WTC11 (cell line): Measurements from ENCODE around the gene CBX6. TPM values are rescaled to one million over a fixed set of nuclear protein-coding genes. Genes with fewer than 3 reads are reported as not detected.

Experiments
- ATAC-seq: fragments of 200-7000 bp; cut with Tn5 transposase; 2 replicates; pipeline ENCODE4 v1.10.0; 2021; ENCODE audit warnings: mild to moderate bottlenecking, moderate library complexity
- CTCF ChIA-PET: fragments of 300-600 bp; sonication (Branson Sonifier 250); formaldehyde crosslinking; loops from one replicate; lab custom pipeline; 2021; ENCODE audit warnings: antibody characterized with exemption; lab: Charles Lee
- POLR2A ChIA-PET: fragments of 350-600 bp; sonication (Branson Sonifier 250); formaldehyde crosslinking; loops from one replicate; lab custom pipeline; 2021; ENCODE audit warnings: antibody characterized with exemption; lab: Charles Lee
- DNase-seq: peaks from one replicate; pipeline ENCODE4 v3.0.0; 2021; ENCODE audit warnings: low spot score
- H3K27ac Mint-ChIP-seq: 2 replicates; pipeline ENCODE4 v1.8.0; 2021; ENCODE audit warnings: mixed read lengths
- H3K27me3 Mint-ChIP-seq: 2 replicates; pipeline ENCODE4 v1.8.0; 2021; ENCODE audit warnings: low read depth, mild to moderate bottlenecking, moderate library complexity, mixed read lengths
- H3K36me3 Mint-ChIP-seq: 2 replicates; pipeline ENCODE4 v1.8.0; 2021; ENCODE audit warnings: mixed read lengths
- H3K4me1 Mint-ChIP-seq: 2 replicates; pipeline ENCODE4 v1.8.0; 2022; ENCODE audit warnings: mixed read lengths
- H3K4me3 Mint-ChIP-seq: 2 replicates; pipeline ENCODE4 v1.8.0; 2021; ENCODE audit warnings: mild to moderate bottlenecking, moderate library complexity, mixed read lengths
- H3K9me3 Mint-ChIP-seq: 2 replicates; pipeline ENCODE4 v1.8.0; 2021; ENCODE audit warnings: mixed read lengths
- EMX1 ChIP-seq: fragments of 250-450 bp; sonication (Bioruptor Pico); IDR thresholded peaks from 2 replicates; pipeline ENCODE4 v1.8.0; 2021; ENCODE audit warnings: mild to moderate bottlenecking
- GABPB1 ChIP-seq: sonication (generic); formaldehyde crosslinking; IDR thresholded peaks from 2 replicates; pipeline ENCODE4 v1.8.1; 2023; ENCODE audit warnings: mild to moderate bottlenecking, missing genetic modification reagents
- MYBL2 ChIP-seq: sonication (generic); formaldehyde crosslinking; IDR thresholded peaks from 2 replicates; pipeline ENCODE4 v1.8.1; 2023; ENCODE audit warnings: mild to moderate bottlenecking, moderate library complexity, missing genetic modification reagents
- NFE2L1 ChIP-seq: sonication (generic); formaldehyde crosslinking; IDR thresholded peaks from 2 replicates; pipeline ENCODE4 v1.8.1; 2023; ENCODE audit warnings: missing genetic modification reagents
- NR3C1 ChIP-seq: sonication (generic); formaldehyde crosslinking; conservative IDR thresholded peaks from 2 replicates; pipeline ENCODE4 v1.8.1; 2023; ENCODE audit warnings: low read depth, mild to moderate bottlenecking, missing genetic modification reagents
- SMAD4 ChIP-seq: sonication (generic); formaldehyde crosslinking; IDR thresholded peaks from 2 replicates; pipeline ENCODE4 v1.8.0; 2022; ENCODE audit warnings: mild to moderate bottlenecking, missing genetic modification reagents
- ZNF121 ChIP-seq: sonication (generic); formaldehyde crosslinking; IDR thresholded peaks from 2 replicates; pipeline ENCODE4 v1.8.0; 2023; ENCODE audit warnings: missing genetic modification reagents
- ZNF232 ChIP-seq: sonication (generic); formaldehyde crosslinking; IDR thresholded peaks from 2 replicates; pipeline ENCODE4 v1.8.0; 2022; ENCODE audit warnings: mild to moderate bottlenecking, missing genetic modification reagents
- ZNF317 ChIP-seq: sonication (generic); formaldehyde crosslinking; IDR thresholded peaks from 2 replicates; pipeline ENCODE4 v1.8.1; 2023; ENCODE audit warnings: low read depth, mild to moderate bottlenecking, moderate library complexity, missing genetic modification reagents, borderline replicate concordance
- ZNF671 ChIP-seq: fragments of 250-450 bp; sonication (Bioruptor Pico); IDR thresholded peaks from 2 replicates; pipeline ENCODE4 v1.8.0; 2021; ENCODE audit warnings: mild to moderate bottlenecking
- total RNA-seq: library from RNA; stranded (reverse); gene quantifications from 3 replicates; pipeline ENCODE4 v1.2.3, GENCODE V29; 2021
- TF ChIP-seq, protein P1 (sequence below): sonication (generic); formaldehyde crosslinking; IDR thresholded peaks from 2 replicates; pipeline ENCODE4 v1.8.0; 2022; ENCODE audit warnings: mild to moderate bottlenecking, missing genetic modification reagents
- TF ChIP-seq, protein P2 (sequence below): sonication (generic); formaldehyde crosslinking; IDR thresholded peaks from 2 replicates; pipeline ENCODE4 v1.8.1; 2022; ENCODE audit warnings: mild to moderate bottlenecking, moderate library complexity, missing genetic modification reagents
- TF ChIP-seq, protein P3 (sequence below): sonication (generic); formaldehyde crosslinking; conservative IDR thresholded peaks from 2 replicates; pipeline ENCODE4 v1.8.1; 2023; ENCODE audit warnings: mild to moderate bottlenecking, low read depth, missing genetic modification reagents, moderate library complexity
- TF ChIP-seq, protein P4 (sequence below): sonication (generic); formaldehyde crosslinking; IDR thresholded peaks from 2 replicates; pipeline ENCODE4 v1.8.1; 2023; ENCODE audit warnings: mild to moderate bottlenecking, missing genetic modification reagents, moderate library complexity
- TF ChIP-seq, protein P5 (sequence below): fragments of 250-450 bp; sonication (Bioruptor Pico); conservative IDR thresholded peaks from 2 replicates; pipeline ENCODE4 v1.9.0; 2021; ENCODE audit warnings: mild to moderate bottlenecking
- TF ChIP-seq, protein P6 (sequence below): sonication (generic); formaldehyde crosslinking; IDR thresholded peaks from 2 replicates; pipeline ENCODE4 v1.8.0; 2023; ENCODE audit warnings: missing genetic modification reagents
- TF ChIP-seq, protein P7 (sequence below): sonication (generic); formaldehyde crosslinking; IDR thresholded peaks from 2 replicates; pipeline ENCODE4 v1.8.1; 2022; ENCODE audit warnings: mild to moderate bottlenecking, missing genetic modification reagents, moderate library complexity, borderline replicate concordance

The CBX6 gene
- total RNA-seq, 1 experiment from 2014 or later = 27.0 TPM

DNA sequence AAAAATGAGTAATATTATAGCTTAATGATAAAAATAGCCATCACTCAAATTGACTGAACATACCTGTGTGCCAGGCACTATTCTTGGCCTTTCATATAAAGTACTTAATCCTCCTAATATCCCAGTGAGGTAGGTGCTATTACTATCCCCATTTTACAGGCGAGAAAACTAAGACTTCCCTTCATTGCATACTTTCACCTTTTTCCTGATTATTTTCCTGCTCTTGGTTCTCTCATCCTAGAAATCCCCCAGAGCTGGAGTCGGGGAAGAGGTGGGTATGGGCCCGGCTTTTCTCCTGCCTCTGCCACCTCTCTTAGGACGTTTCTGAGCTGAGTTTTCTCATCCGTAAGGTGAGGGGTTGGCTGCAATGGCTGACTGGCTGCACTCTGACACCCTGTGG lies 30.4 kb downstream of the CBX6 start:
- Mint-ChIP-seq H3K27me3 (peaks cover 58% of the 10 kb centered on the region), H3K4me1 (peaks cover 28% of the 10 kb centered on the region), H3K9me3 (no peaks in the 10 kb centered on the region), H3K4me3 (peak overlapping the region; percentile 81; the same call in 1 of the 2 replicates), H3K36me3 (no peaks in the 10 kb centered on the region), H3K27ac (no peak overlapping the region)
- POLR2A ChIA-PET = no interaction called here
- DNase-seq (no peak), ATAC-seq (no peak)
- TF ChIP-seq ZNF671 (CRISPR knock-in tag) (no peak), NFE2L1 (CRISPR knock-in tag) (no peak)
- CTCF ChIA-PET = interaction anchor here (1.3 to 3.8 kb wide), 4 partner anchors 29 to 117 kb away, joined by 4 to 51 read pairs (median 7); no protein-coding TSS in a partner anchor

DNA sequence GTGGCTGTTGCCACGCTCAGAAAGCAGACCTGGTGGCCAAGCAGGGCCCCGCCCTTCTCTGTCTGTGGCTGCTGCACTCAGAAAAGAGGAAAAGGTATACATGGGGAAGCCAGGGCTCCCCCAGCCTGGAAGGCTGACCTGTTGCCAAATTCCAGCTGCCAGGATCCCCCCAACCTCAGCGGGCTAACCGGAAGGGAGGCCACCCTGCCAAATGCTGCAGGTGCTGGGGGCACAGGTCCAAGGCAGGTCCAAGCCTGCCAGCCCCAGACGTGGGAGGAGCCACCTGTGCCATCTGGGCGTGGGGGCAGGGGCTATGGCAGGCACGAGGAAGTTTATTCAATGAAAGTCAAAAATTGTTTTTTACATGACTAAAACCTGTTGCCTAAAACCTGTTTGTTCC lies 30.8 kb downstream of the CBX6 start:
- DNase-seq (no peak), ATAC-seq (no peak)
- Mint-ChIP-seq H3K9me3 (no peaks in the 10 kb centered on the region), H3K4me3 (no peak overlapping the region), H3K36me3 (no peaks in the 10 kb centered on the region), H3K27ac (no peak overlapping the region), H3K4me1 (peaks cover 31% of the 10 kb centered on the region)
- ChIA-PET CTCF (interaction anchor here (1.3 to 3.8 kb wide), 3 partner anchors 29 to 75 kb away, joined by 4 to 51 read pairs (median 8); no protein-coding TSS in a partner anchor), POLR2A (no interaction called here)
- TF ChIP-seq, protein P1, sequence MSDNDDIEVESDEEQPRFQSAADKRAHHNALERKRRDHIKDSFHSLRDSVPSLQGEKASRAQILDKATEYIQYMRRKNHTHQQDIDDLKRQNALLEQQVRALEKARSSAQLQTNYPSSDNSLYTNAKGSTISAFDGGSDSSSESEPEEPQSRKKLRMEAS (CRISPR knock-in tag) = no peak
- TF ChIP-seq, protein P2, sequence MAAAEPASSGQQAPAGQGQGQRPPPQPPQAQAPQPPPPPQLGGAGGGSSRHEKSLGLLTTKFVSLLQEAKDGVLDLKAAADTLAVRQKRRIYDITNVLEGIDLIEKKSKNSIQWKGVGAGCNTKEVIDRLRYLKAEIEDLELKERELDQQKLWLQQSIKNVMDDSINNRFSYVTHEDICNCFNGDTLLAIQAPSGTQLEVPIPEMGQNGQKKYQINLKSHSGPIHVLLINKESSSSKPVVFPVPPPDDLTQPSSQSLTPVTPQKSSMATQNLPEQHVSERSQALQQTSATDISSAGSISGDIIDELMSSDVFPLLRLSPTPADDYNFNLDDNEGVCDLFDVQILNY (CRISPR knock-in tag) = no peak
- no peak for TF ChIP-seq MYBL2 (CRISPR knock-in tag)
- TF ChIP-seq, protein P3, sequence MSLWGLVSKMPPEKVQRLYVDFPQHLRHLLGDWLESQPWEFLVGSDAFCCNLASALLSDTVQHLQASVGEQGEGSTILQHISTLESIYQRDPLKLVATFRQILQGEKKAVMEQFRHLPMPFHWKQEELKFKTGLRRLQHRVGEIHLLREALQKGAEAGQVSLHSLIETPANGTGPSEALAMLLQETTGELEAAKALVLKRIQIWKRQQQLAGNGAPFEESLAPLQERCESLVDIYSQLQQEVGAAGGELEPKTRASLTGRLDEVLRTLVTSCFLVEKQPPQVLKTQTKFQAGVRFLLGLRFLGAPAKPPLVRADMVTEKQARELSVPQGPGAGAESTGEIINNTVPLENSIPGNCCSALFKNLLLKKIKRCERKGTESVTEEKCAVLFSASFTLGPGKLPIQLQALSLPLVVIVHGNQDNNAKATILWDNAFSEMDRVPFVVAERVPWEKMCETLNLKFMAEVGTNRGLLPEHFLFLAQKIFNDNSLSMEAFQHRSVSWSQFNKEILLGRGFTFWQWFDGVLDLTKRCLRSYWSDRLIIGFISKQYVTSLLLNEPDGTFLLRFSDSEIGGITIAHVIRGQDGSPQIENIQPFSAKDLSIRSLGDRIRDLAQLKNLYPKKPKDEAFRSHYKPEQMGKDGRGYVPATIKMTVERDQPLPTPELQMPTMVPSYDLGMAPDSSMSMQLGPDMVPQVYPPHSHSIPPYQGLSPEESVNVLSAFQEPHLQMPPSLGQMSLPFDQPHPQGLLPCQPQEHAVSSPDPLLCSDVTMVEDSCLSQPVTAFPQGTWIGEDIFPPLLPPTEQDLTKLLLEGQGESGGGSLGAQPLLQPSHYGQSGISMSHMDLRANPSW (CRISPR knock-in tag) = no peak
- no peak for TF ChIP-seq ZNF232 (CRISPR knock-in tag)
- TF ChIP-seq SMAD4 (CRISPR knock-in tag) = no peak
- TF ChIP-seq ZNF121 (CRISPR knock-in tag) = no peak
- TF ChIP-seq, protein P4, sequence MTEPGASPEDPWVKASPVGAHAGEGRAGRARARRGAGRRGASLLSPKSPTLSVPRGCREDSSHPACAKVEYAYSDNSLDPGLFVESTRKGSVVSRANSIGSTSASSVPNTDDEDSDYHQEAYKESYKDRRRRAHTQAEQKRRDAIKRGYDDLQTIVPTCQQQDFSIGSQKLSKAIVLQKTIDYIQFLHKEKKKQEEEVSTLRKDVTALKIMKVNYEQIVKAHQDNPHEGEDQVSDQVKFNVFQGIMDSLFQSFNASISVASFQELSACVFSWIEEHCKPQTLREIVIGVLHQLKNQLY (CRISPR knock-in tag) = no peak
- no peak for TF ChIP-seq GABPB1 (CRISPR knock-in tag)
- TF ChIP-seq EMX1 (CRISPR knock-in tag) = no peak
- no peak for TF ChIP-seq ZNF317 (CRISPR knock-in tag)
- TF ChIP-seq, protein P5, sequence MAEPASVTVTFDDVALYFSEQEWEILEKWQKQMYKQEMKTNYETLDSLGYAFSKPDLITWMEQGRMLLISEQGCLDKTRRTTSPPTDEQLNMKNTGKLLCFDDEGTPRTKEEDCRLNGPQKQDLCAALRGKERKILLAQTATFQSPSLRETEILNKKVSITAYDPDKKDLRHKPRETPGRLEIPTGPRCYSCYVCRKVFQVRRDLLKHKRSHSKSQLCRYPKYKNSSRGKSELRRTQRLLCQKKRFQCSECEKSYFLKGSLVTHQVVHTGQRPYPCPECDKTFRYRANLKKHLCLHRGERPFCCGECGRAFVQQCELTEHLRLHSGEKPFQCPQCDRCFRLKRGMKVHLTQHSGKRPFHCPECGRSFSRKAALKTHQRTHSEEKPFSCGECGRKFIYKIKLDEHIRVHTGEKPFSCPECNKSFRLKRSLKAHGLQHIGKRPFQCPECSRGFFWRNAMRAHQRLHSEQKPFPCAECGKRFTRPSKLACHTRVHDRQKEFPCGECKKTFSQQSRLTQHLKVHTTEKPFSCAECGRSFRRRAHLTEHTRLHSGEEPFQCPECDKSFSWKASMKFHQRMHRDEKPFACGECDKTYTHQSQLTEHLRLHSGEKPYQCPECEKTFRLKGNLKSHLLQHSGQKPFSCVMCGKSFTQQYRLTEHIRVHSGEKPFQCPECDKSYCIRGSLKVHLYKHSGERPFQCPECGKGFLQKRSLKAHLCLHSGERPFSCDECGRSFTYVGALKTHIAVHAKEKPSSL (CRISPR knock-in tag) = no peak
- TF ChIP-seq, protein P6, sequence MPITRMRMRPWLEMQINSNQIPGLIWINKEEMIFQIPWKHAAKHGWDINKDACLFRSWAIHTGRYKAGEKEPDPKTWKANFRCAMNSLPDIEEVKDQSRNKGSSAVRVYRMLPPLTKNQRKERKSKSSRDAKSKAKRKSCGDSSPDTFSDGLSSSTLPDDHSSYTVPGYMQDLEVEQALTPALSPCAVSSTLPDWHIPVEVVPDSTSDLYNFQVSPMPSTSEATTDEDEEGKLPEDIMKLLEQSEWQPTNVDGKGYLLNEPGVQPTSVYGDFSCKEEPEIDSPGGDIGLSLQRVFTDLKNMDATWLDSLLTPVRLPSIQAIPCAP (CRISPR knock-in tag) = no peak
- TF ChIP-seq, protein P7, sequence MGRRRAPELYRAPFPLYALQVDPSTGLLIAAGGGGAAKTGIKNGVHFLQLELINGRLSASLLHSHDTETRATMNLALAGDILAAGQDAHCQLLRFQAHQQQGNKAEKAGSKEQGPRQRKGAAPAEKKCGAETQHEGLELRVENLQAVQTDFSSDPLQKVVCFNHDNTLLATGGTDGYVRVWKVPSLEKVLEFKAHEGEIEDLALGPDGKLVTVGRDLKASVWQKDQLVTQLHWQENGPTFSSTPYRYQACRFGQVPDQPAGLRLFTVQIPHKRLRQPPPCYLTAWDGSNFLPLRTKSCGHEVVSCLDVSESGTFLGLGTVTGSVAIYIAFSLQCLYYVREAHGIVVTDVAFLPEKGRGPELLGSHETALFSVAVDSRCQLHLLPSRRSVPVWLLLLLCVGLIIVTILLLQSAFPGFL = no peak
- TF ChIP-seq NR3C1 (CRISPR knock-in tag) = no peak
- TF ChIP-seq, all 79 proteins: peak for 0
- peaks cover 54% of the 10 kb centered on the region for H3K27me3 Mint-ChIP-seq
